Measurements from ENCODE around the gene PRRX1.

GRCh38 chr1:170703591-170703990 is 39.7 kb downstream of the PRRX1 start:
- TF ChIP-seq, protein P1, sequence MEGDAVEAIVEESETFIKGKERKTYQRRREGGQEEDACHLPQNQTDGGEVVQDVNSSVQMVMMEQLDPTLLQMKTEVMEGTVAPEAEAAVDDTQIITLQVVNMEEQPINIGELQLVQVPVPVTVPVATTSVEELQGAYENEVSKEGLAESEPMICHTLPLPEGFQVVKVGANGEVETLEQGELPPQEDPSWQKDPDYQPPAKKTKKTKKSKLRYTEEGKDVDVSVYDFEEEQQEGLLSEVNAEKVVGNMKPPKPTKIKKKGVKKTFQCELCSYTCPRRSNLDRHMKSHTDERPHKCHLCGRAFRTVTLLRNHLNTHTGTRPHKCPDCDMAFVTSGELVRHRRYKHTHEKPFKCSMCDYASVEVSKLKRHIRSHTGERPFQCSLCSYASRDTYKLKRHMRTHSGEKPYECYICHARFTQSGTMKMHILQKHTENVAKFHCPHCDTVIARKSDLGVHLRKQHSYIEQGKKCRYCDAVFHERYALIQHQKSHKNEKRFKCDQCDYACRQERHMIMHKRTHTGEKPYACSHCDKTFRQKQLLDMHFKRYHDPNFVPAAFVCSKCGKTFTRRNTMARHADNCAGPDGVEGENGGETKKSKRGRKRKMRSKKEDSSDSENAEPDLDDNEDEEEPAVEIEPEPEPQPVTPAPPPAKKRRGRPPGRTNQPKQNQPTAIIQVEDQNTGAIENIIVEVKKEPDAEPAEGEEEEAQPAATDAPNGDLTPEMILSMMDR (IDR thresholded peaks at IDR 0.05) = no peak
- TF ChIP-seq POLR2A (IDR thresholded peaks at IDR 0.05) = no peak

Measured in ovary (tissue), 3 donors.